Stomach (tissue), 9 donors: ENCODE results near the gene GMDS. TPM values are rescaled to one million over a fixed set of nuclear protein-coding genes. Genes with fewer than 3 reads are reported as not detected.

ENCODE experiments used
- DNase-seq, 2 donors: peaks; one replicate each; pipeline versions ENCODE4 v3.0.0 to v3.0.0-alpha.2; 2013 to 2019
- H3K27ac ChIP-seq, 5 donors: fragments of 200-600 bp in 4 of 5; sonication (generic) in 4 of 5; one replicate each; pipeline ENCODE4 v1.5.1; 2013 to 2019; ENCODE audit warnings: mild to moderate bottlenecking in 1 of 5, moderate library complexity in 1 of 5
- H3K27me3 ChIP-seq, 3 donors: fragments of 200-600 bp; sonication (generic); one replicate each; pipeline ENCODE4 v1.5.1; 2017 to 2019; ENCODE audit warnings: mixed run types in 1 of 3
- H3K36me3 ChIP-seq, 4 donors: fragments of 200-600 bp; sonication (generic); 1 replicate in 3 of 4; 2 replicates in 1 of 4; pipeline ENCODE4 v1.5.1; 2016 to 2019
- H3K4me1 ChIP-seq, 4 donors: fragments of 200-600 bp; sonication (generic); one replicate each; pipeline ENCODE4 v1.5.1; 2016 to 2019
- H3K4me3 ChIP-seq, 4 donors: fragments of 200-600 bp; sonication (generic) in 3 of 4; one replicate each; pipeline ENCODE4 v1.5.1; 2016 to 2019; ENCODE audit warnings: mild to moderate bottlenecking in 1 of 4
- H3K9me3 ChIP-seq, 4 donors: fragments of 200-600 bp; sonication (generic); one replicate each; pipeline ENCODE4 v1.5.1; 2016 to 2019
- CTCF ChIP-seq, 7 experiments: fragments of 450-650 bp in 4 of 7; fragments of 200-600 bp in 3 of 7; sonication (generic) in 3 of 7; IDR thresholded peaks; one replicate each; pipeline ENCODE4 v1.5.1; 2016 to 2019; ENCODE audit warnings: antibody characterized with exemption in 7 of 7, control low read depth in 2 of 7, mild to moderate bottlenecking in 1 of 7
- EP300 ChIP-seq: sonication (generic); formaldehyde crosslinking; IDR thresholded peaks from one replicate; pipeline ENCODE4 v1.6.1; 2017; ENCODE audit warnings: antibody characterized with exemption
- POLR2A ChIP-seq, 4 donors: fragments of 450-650 bp; IDR thresholded peaks; one replicate each; pipeline ENCODE4 v1.6.1; 2016; ENCODE audit warnings: antibody characterized with exemption in 4 of 4, control low read depth in 2 of 4, mild to moderate bottlenecking in 1 of 4, moderate library complexity in 1 of 4
- POLR2AphosphoS5 ChIP-seq, 3 donors: sonication (generic); formaldehyde crosslinking; IDR thresholded peaks; one replicate each; pipeline ENCODE4 v1.6.1; 2016; ENCODE audit warnings: antibody characterized with exemption in 3 of 3
- WGBS, 5 donors: extraction: QIAGEN DNeasy Blood & Tissue Kit in 3 of 5; methylation state at CpG; one replicate each; pipeline versions ENCODE4 v1.1.5 to v1.1.7; 2013 to 2018; 5-methylcytosine and 5-hydroxymethylcytosine counted together
- intact Hi-C: fragments of 100-400 bp; cut with DNase I; formaldehyde crosslinking; loops from one replicate; pipeline ENCODE4 v1.15.1; 2023; ENCODE audit warnings: low total_unique reads
- polyA plus RNA-seq, 3 donors: library from polyadenylated mRNA; stranded (reverse); fragments of 200-250 nt; gene quantifications; one replicate each; pipeline ENCODE4 v1.2.3, GENCODE V29; 2013
- total RNA-seq, 5 donors: library from RNA; depleted of rRNA; stranded (reverse); fragments of >200 nt; gene quantifications; one replicate each; pipeline versions ENCODE4 v1.1.0 to v1.2.3, GENCODE V29; 2014 to 2016
- donor health status: healthy with polysubstance abuse.
- donor health status: Bipolar disorder and iron deficiency.
- donor health status: healthy.

GMDS gene
- total and polyA plus RNA-seq, 8 donors: 83.7 to 262 (median 121) TPM

- no peak overlapping the region for H3K4me3 ChIP-seq
- intact Hi-C loops: no loop called here
- WGBS, 5 donors: 76 to 87% (median 81%) methylated on average over 6 of the region's 6 CpGs
- H3K9me3 ChIP-seq: no peaks in the 10 kb centered on the region
- no peak for TF ChIP-seq EP300
- no peak for TF ChIP-seq POLR2AphosphoS5 (IDR thresholded peaks at IDR 0.05)
- no peak for TF ChIP-seq POLR2A (IDR thresholded peaks at IDR 0.05)
- no peaks in the 10 kb centered on the region for H3K27me3 ChIP-seq
- H3K27ac ChIP-seq: no peak overlapping the region
- no peak for DNase-seq
- peaks cover 0 to 9% (median 3%) of the 10 kb centered on the region in 4 donors for H3K36me3 ChIP-seq
- no peaks in the 10 kb centered on the region for H3K4me1 ChIP-seq
Measured at GRCh38 chr6:1736346-1737105, 508.9 kb downstream of the GMDS start.

GRCh38 chr6:1735239-1735803 lies 510.1 kb downstream of the GMDS start:
- Histone ChIP-seq H3K4me3 (no peak overlapping the region), H3K27ac (no peak overlapping the region), H3K36me3 (peaks cover 0 to 9% (median 5%) of the 10 kb centered on the region in 4 donors), H3K4me1 (no peaks in the 10 kb centered on the region), H3K27me3 (no peaks in the 10 kb centered on the region), H3K9me3 (peaks cover 0 to 8% (median 2%) of the 10 kb centered on the region in 4 donors)
- DNase-seq: peak in 1 of 2 donors; percentile 64
- 55 to 85% (median 75%) methylated on average over 6 of the region's 6 CpGs for WGBS, 5 donors
- intact Hi-C loops: no loop called here
- TF ChIP-seq CTCF (IDR thresholded peaks at IDR 0.05) (no peak), POLR2AphosphoS5 (IDR thresholded peaks at IDR 0.05) (no peak), POLR2A (IDR thresholded peaks at IDR 0.05) (no peak), EP300 (no peak)

- Histone ChIP-seq H3K27me3 (no peaks in the 10 kb centered on the region), H3K36me3 (peaks cover 0 to 11% (median 6%) of the 10 kb centered on the region in 4 donors), H3K4me3 (no peak overlapping the region), H3K9me3 (peaks cover 0 to 8% (median 2%) of the 10 kb centered on the region in 4 donors), H3K4me1 (no peaks in the 10 kb centered on the region), H3K27ac (no peak overlapping the region)
- WGBS, 5 donors: 68 to 91% (median 74%) methylated on average over 3 of the region's 3 CpGs
- DNase-seq: no peak
- intact Hi-C loops: no loop called here
- TF ChIP-seq CTCF (IDR thresholded peaks at IDR 0.05) (no peak), EP300 (no peak), POLR2A (IDR thresholded peaks at IDR 0.05) (no peak), POLR2AphosphoS5 (IDR thresholded peaks at IDR 0.05) (no peak)
Measured at GRCh38 chr6:1730882-1731281, 514.5 kb downstream of the GMDS start.

- H3K4me1 ChIP-seq: no peaks in the 10 kb centered on the region
- no peak for DNase-seq
- H3K4me3 ChIP-seq: no peak overlapping the region
- H3K9me3 ChIP-seq: peaks cover 0 to 8% (median 2%) of the 10 kb centered on the region in 4 donors
- peaks cover 0 to 15% (median 11%) of the 10 kb centered on the region in 4 donors for H3K36me3 ChIP-seq
- intact Hi-C loops: no loop called here
- WGBS, 5 donors: 91 to 97% (median 95%) methylated on average over 8 of the region's 8 CpGs
- no peaks in the 10 kb centered on the region for H3K27me3 ChIP-seq
- H3K27ac ChIP-seq: no peak overlapping the region
- TF ChIP-seq POLR2AphosphoS5 (IDR thresholded peaks at IDR 0.05) (no peak), EP300 (no peak), POLR2A (IDR thresholded peaks at IDR 0.05) (no peak), CTCF (IDR thresholded peaks at IDR 0.05) (no peak)
Measured at GRCh38 chr6:1729750-1730140, 515.7 kb downstream of the GMDS start.
